Measurements from ENCODE around the gene CCNDBP1. TPM values are rescaled to one million over a fixed set of nuclear protein-coding genes. Genes with fewer than 3 reads are reported as not detected.

The CCNDBP1 gene
- total RNA-seq, 2 donors from 2014 or later, result 61.5 to 153 TPM

- TF ChIP-seq, protein P1, sequence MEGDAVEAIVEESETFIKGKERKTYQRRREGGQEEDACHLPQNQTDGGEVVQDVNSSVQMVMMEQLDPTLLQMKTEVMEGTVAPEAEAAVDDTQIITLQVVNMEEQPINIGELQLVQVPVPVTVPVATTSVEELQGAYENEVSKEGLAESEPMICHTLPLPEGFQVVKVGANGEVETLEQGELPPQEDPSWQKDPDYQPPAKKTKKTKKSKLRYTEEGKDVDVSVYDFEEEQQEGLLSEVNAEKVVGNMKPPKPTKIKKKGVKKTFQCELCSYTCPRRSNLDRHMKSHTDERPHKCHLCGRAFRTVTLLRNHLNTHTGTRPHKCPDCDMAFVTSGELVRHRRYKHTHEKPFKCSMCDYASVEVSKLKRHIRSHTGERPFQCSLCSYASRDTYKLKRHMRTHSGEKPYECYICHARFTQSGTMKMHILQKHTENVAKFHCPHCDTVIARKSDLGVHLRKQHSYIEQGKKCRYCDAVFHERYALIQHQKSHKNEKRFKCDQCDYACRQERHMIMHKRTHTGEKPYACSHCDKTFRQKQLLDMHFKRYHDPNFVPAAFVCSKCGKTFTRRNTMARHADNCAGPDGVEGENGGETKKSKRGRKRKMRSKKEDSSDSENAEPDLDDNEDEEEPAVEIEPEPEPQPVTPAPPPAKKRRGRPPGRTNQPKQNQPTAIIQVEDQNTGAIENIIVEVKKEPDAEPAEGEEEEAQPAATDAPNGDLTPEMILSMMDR (IDR thresholded peaks at IDR 0.05), result no peak
- ATAC-seq (ENCODE audit: insufficient number of reproducible peaks, low FRiP score, low read depth) (no peak), DNase-seq (ENCODE audit: low spot score) (no peak)
These were observed 47.2 kb downstream of the CCNDBP1 start for GRCh38 chr15:43232289-43232874.

DNA sequence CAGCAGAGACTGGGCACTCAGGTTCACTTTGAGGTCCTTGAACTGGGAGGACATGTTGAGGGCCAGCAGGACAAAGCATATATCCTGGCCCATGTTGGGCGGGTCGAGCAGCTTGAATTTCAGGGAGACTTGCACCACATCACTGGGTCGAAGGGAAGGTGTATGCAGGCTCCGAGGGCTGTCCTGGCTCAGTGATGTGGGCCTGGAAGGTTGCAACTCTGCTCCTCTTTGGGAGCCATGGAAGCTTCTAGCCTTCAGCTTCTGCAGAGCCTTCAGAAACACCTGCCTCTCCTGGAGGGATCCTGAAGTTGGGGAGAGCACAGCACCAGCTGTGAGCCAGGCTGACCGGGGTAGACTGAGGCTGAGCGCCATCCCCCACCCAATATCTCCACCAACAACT lies 50.3 kb downstream of the CCNDBP1 start:
- no peak overlapping the region for H3K4me3 ChIP-seq
- H3K36me3 ChIP-seq, result no peaks in the 10 kb centered on the region
- TF ChIP-seq, protein P1 (IDR thresholded peaks at IDR 0.05), result no peak
- H3K4me1 ChIP-seq (ENCODE audit: control insufficient read depth in 1 of 2, low read depth in 2 of 2), result no peaks in the 10 kb centered on the region
- H3K27ac ChIP-seq, result no peak overlapping the region
- no peaks in the 10 kb centered on the region for H3K9me3 ChIP-seq
- no peak for DNase-seq (ENCODE audit: low spot score)
- no peaks in the 10 kb centered on the region for H3K27me3 ChIP-seq (replicated peaks; ENCODE audit: insufficient read depth)
- no peak for ATAC-seq (ENCODE audit: insufficient number of reproducible peaks, low FRiP score, low read depth)

More at GRCh38 chr15:43232289-43232874, 47.2 kb downstream of the CCNDBP1 start:
- Histone ChIP-seq H3K4me1 (ENCODE audit: control insufficient read depth in 1 of 2, low read depth in 2 of 2) (no peaks in the 10 kb centered on the region), H3K27me3 (replicated peaks; ENCODE audit: insufficient read depth) (no peaks in the 10 kb centered on the region), H3K36me3 (no peaks in the 10 kb centered on the region), H3K27ac (no peak overlapping the region), H3K4me3 (no peak overlapping the region), H3K9me3 (no peaks in the 10 kb centered on the region)

DNA sequence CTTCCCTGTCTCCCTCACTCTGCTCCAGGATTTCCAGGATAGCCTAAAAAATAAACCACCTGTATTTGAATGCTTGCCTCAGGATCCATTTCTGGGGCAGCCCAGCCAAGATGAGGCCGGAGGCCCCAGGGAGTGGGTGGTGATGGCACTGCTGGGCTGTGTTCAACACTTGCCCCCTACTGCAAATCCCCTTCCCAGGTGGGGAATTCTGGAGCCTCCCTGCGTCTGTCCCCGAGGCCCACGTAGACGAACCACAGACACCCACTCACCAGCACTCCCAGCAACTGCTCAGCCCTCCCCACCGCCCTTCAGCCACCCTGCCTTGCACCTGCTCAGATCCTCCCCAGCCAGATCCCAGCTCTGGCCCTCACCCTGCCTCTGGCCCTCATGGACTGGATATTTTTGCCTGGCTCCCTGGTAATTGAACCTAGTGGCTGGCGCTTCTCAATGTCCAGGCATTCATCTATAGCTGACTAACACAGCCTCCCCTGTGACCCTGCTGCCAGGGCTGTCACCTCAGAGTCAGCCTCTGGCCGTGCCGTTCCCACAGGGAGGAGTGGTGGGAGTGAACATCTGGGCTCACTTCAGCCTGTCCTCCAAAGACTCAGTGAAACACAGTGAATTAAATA lies 52.8 kb downstream of the CCNDBP1 start:
- H3K36me3 ChIP-seq, result no peaks in the 10 kb centered on the region
- ATAC-seq (ENCODE audit: insufficient number of reproducible peaks, low FRiP score, low read depth), result no peak
- peaks cover 4 to 6% of the 10 kb centered on the region in 2 donors for H3K4me1 ChIP-seq (ENCODE audit: control insufficient read depth in 1 of 2, low read depth in 2 of 2)
- no peak overlapping the region for H3K27ac ChIP-seq
- TF ChIP-seq, protein P1 (IDR thresholded peaks at IDR 0.05), result no peak
- no peak overlapping the region for H3K4me3 ChIP-seq
- DNase-seq (ENCODE audit: low spot score), result no peak
- no peaks in the 10 kb centered on the region for H3K27me3 ChIP-seq (replicated peaks; ENCODE audit: insufficient read depth)
- H3K9me3 ChIP-seq, result no peaks in the 10 kb centered on the region

- ATAC-seq (ENCODE audit: insufficient number of reproducible peaks, low FRiP score, low read depth), result no peak
- TF ChIP-seq, protein P1 (IDR thresholded peaks at IDR 0.05), result no peak
- no peak overlapping the region for H3K4me3 ChIP-seq
- no peaks in the 10 kb centered on the region for H3K36me3 ChIP-seq
- DNase-seq (ENCODE audit: low spot score), result no peak
- peaks cover 4 to 6% of the 10 kb centered on the region in 2 donors for H3K4me1 ChIP-seq (ENCODE audit: control insufficient read depth in 1 of 2, low read depth in 2 of 2)
- no peaks in the 10 kb centered on the region for H3K27me3 ChIP-seq (replicated peaks; ENCODE audit: insufficient read depth)
- H3K27ac ChIP-seq, result no peak overlapping the region
- no peaks in the 10 kb centered on the region for H3K9me3 ChIP-seq
These were observed 53.5 kb downstream of the CCNDBP1 start for GRCh38 chr15:43238671-43239131.

DNA sequence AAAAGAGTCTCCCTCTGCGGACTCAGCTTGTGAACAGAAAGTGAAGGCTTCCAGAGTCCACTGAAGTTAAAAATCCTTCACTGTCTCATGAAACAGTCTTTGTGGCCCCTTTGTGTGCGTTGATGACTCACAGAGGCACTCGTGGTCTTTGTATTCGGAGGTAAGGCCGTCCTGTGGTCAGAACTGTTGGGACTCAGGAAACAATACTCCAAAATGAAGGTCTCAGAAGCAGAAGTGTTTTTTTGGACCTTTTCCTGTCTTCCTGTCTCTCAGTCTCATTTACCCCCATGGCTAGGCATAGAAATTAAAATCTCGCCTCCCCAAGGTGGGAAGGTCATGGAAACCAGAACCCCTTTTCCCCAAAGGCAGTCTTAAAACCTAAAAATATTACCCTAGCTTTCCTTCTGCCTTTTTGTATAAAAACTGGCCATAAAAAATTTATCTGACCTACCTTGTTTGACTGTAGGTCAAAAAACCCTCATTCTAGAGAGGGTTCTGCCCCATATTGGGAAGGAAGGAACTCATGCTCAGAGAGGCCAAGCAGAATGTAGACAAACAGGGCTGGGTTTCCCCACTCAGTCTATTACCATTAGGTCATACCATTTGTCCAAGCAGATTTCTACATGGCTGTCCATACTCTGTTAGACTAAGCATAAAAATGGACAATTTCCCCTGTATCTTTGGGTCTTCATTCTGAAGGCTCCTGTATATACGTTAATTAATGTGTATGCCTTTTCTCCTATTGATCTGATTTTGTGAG lies 54.7 kb downstream of the CCNDBP1 start:
- H3K36me3 ChIP-seq, result no peaks in the 10 kb centered on the region
- peaks cover 4 to 6% of the 10 kb centered on the region in 2 donors for H3K4me1 ChIP-seq (ENCODE audit: control insufficient read depth in 1 of 2, low read depth in 2 of 2)
- ATAC-seq (ENCODE audit: insufficient number of reproducible peaks, low FRiP score, low read depth) (no peak), DNase-seq (ENCODE audit: low spot score) (no peak)
- TF ChIP-seq, protein P1 (IDR thresholded peaks at IDR 0.05), result no peak
- no peaks in the 10 kb centered on the region for H3K9me3 ChIP-seq
- no peak overlapping the region for H3K4me3 ChIP-seq
- H3K27me3 ChIP-seq (replicated peaks; ENCODE audit: insufficient read depth), result no peaks in the 10 kb centered on the region
- H3K27ac ChIP-seq, result no peak overlapping the region

All from thoracic aorta (tissue), 2 donors.